Frontal cortex (tissue), 4 donors: ENCODE results near the gene KAZN. TPM values are rescaled to one million over a fixed set of nuclear protein-coding genes. Genes with fewer than 3 reads are reported as not detected.

ENCODE experiments used
- DNase-seq, 2 donors: peaks; one replicate each; pipeline ENCODE4 v3.0.0; 2012; ENCODE audit warnings: low spot score in 2 of 2
- FAIRE-seq: peaks from 2 replicates; lab custom pipeline; 2012; peaks lifted over from hg19 to GRCh38; lab: Jason Lieb, UNC
- total RNA-seq: library from RNA; depleted of rRNA; stranded (reverse); fragments of >200 nt; gene quantifications from one replicate; pipeline ENCODE4 v1.2.3, GENCODE V29; 2014
- donor health status: control.
- donor health status: control.
- donor health status: control.

KAZN gene
- total RNA-seq, 1 donor from 2014 or later, result 17.1 TPM

GRCh38 chr1:14778898-14779865, 180.7 kb downstream of the KAZN start:
- no peak for FAIRE-seq
- DNase-seq, result peak in 1 of 2 donors; percentile 29

- DNase-seq (peak in 1 of 2 donors; percentile 29), FAIRE-seq (no peak)
Measured at GRCh38 chr1:14780271-14780670, 181.8 kb downstream of the KAZN start.

DNA sequence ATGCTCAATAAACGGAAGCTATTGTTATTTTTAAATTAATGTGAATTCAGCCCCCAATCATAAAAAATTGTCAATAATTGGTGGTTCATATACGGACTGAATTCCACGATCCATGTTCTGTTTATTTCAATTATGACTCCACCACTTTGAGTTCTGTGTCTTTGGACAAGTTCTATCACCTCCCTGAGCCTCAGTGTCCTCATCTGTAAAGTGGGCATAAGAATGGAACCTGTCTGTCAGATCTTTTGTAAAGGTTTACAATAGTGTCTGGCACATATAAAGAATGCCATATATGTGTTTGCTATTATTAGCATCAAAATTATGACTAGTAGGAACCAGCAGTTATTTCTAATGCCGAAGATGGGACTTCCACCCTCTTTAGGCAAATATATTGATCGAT, 183.3 kb downstream of the KAZN start:
- no peak for DNase-seq
- FAIRE-seq, result no peak

DNA sequence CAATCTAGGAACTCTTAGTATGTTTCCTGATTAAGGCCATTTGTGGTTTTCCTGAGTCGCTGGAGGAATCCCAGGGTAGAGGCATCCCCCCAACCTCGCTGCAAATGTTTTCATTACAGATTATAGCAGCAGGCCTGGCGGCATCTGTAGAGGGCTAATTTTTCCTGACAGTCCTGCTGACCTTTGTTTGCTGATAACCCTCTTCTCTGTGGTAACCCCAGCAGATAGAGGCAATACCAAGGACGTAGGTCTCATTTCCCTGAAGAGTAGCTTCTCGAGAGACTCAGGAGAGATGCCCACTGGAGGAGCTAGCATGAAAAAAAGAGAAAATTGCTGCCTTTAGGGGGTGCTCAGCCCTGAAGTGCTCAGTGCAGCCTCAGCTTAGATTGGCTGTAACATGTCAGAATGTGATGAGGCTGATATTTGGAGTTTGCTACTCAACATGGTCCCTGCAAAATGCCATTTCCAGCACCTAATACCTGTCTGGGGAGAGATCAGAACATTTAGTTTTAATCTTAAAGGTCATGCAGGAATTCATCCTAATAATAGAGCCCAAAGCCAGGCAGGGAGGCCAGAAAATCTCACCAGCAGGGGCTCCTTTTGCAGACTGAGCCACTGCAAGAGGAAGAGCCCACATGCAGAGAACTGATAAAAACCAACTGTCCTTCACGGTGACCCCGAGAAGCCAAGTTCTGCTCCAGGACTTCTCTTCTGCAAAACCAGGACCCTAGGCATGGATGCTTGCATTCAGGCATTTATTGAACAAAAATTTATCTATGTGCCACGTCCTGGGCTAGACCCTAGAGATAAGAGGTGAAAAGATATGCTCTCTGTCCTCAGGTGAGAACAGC, 184.5 kb downstream of the KAZN start:
- DNase-seq (no peak), FAIRE-seq (no peak)

- DNase-seq (no peak), FAIRE-seq (no peak)
Measured at GRCh38 chr1:14783592-14783886, 185.1 kb downstream of the KAZN start.

DNA sequence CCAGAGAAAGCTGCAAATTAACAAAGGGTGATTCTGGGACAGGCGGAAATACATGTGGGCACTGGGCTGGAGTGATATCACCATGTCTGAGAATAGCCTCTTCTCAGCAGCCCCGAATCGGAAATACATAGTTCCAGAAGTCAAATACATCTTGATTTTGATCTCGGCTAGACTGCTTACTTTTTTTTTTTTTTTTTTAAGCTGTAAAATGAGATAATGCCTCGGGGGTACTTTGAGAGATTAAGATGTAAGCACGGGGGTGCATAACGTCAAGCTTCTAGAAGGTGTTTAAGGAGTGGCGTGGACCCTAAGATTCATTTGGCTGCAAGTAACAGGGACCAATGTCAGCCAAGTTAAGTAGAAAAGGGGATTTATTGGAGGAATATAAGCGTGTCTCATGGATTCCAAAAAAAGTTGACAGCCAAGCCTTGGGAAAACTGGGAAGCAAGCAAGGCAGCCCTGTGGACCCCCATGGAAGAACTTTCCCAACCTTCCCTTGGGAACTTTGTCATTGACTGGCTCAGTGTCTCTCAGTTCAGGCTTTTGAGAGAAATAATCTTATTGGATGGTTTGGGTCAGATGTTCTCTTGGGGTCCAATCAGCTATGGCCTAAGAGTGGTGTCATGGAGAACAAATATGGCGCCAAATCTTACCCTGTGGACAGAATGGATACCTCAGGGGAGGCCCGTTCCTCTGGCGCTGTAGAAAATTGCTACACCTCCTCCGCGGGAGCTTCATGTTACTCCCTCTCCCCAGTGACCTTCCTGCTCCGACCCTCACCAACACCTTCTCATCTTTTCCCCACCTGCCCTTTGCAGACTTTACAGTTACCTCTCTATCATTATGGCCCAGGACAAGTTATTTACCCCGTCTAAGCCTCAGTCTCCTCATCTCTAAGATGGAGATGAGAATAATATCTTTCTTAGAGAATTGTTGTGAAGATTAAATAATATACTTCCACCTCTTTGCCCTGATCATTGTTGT, 186.6 kb downstream of the KAZN start:
- FAIRE-seq (no peak), DNase-seq (no peak)

- DNase-seq, result no peak
- no peak for FAIRE-seq
Measured at GRCh38 chr1:14786109-14786675, 187.7 kb downstream of the KAZN start.

DNA sequence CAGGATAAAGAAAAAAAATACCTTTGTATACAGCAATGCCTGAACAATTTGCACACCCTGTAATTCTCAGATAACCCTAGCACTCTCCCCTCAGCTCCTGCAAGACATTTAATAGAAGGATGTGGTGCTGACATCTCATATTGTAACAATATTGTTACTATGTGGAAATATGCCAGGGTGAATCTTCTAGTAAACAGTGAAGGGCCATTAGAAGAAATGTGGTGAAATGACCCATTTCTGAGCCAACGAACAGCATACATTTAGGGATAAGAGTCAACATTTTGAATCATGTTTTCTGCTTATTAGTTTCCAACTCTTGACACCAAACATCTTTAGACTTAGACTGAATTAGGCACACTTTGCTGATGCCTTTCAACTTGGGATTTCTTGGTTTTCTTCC, 188.2 kb downstream of the KAZN start:
- no peak for FAIRE-seq
- no peak for DNase-seq

DNA sequence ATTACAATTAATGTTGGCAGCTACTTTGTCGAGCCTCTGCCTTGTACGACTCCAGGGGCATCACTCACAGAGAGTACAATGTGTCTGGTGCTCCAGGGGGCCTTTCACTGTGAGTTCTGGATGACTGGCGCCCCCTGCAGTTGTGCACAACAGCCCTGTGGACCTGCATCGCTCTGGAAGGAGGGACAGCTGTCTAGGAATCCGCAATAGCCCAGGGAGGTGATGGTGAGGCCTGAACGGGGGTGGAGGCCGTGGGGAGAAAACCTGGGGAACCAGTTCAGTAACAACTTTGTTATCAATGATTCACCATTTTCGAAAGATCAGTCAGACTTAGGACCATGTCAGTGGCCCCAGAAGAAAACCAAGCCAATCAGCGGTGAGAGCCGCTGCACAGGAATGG, 189.1 kb downstream of the KAZN start:
- FAIRE-seq (no peak), DNase-seq (no peak)

DNA sequence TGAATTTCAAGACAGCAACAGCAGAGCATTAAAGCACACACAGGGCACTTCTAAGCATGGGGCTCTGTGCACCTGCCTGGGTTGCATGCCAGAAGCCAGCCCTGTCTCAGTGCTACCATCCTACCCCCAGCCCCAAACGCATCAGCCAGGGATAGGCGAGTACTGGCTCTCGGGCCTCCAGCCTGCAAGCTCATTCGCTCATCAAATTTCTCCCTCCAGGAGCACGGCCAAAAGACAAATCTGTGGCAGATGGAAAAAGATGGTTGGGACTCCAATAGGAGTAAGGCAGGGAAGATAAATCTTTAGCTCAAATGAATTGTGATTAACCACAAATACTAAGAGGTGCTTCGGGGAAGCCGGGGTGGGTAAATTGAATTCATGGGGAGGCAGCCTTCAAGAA, 189.6 kb downstream of the KAZN start:
- no peak for FAIRE-seq
- no peak for DNase-seq

- DNase-seq, result no peak
- FAIRE-seq, result no peak
Measured at GRCh38 chr1:14790982-14791381, 192.5 kb downstream of the KAZN start.

GRCh38 chr1:14791654-14792053, 193.2 kb downstream of the KAZN start:
- no peak for DNase-seq
- FAIRE-seq, result no peak

GRCh38 chr1:14794136-14794768, 195.8 kb downstream of the KAZN start:
- DNase-seq, result no peak
- no peak for FAIRE-seq

GRCh38 chr1:14794906-14795305, 196.4 kb downstream of the KAZN start:
- FAIRE-seq (no peak), DNase-seq (no peak)

DNA sequence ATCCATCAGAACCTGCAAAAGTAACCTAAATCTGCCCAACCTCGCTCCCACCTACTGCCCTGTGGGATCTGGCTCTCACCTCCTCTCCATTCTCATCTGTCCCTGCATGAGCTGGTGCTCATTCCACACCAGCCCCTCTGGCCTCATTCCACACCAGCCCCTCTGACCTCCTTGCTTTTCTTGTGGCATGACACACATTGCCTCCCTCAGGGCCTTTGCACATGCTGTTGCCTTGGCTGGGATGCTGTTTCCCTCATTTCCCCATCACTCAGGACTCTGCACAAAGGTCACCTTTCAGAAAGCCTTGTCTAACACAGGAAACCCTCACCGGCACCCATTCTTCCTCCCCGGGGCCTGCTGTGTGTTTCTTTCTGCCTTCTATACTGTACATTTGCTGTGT, 197.1 kb downstream of the KAZN start:
- DNase-seq, result no peak
- FAIRE-seq, result no peak

GRCh38 chr1:14800014-14800413, 201.5 kb downstream of the KAZN start:
- FAIRE-seq, result no peak
- DNase-seq, result no peak

GRCh38 chr1:14800500-14801076, 202.1 kb downstream of the KAZN start:
- DNase-seq (no peak), FAIRE-seq (no peak)

- FAIRE-seq, result no peak
- DNase-seq, result no peak
Measured at GRCh38 chr1:14803002-14803789, 204.7 kb downstream of the KAZN start.
